Activated T-helper 17 cell treated with anti-CD3 and anti-CD28 coated beads, Interleukin-2, amount 50 U/mL, for 72 hours (primary cell): ENCODE data around the gene ABHD16A. TPM values are rescaled to one million over a fixed set of nuclear protein-coding genes. Genes with fewer than 3 reads are reported as not detected.

Experiments used
- ATAC-seq: fragments of 150-1000 bp; cut with Tn5 transposase; replicated peaks from 2 replicates; pipeline ENCODE4 v1.10.0; 2021; ENCODE audit warnings: mild to moderate bottlenecking, moderate library complexity
- H3K27ac Mint-ChIP-seq: one replicate; pipeline ENCODE4 v1.8.0; 2022; ENCODE audit warnings: mixed read lengths
- H3K27me3 Mint-ChIP-seq: one replicate; pipeline ENCODE4 v1.8.0; 2022; ENCODE audit warnings: mixed read lengths
- H3K36me3 Mint-ChIP-seq: one replicate; pipeline ENCODE4 v1.8.0; 2022; ENCODE audit warnings: low read depth, mild to moderate bottlenecking, mixed read lengths
- H3K4me1 Mint-ChIP-seq: one replicate; pipeline ENCODE4 v1.8.0; 2022; ENCODE audit warnings: mixed read lengths
- H3K4me3 Mint-ChIP-seq: one replicate; pipeline ENCODE4 v1.8.0; 2022; ENCODE audit warnings: mild to moderate bottlenecking, mixed read lengths
- H3K9me3 Mint-ChIP-seq: one replicate; pipeline ENCODE4 v1.8.0; 2022; ENCODE audit warnings: mixed read lengths
- total RNA-seq, 2 donors: library from RNA; stranded (reverse); gene quantifications; one replicate each; pipeline ENCODE4 v1.2.3, GENCODE V29; 2022

The ABHD16A gene
- total RNA-seq, 2 donors from 2014 or later: 31.4 to 31.7 TPM

GRCh38 chr6:31692353-31692752 lies 10.8 kb downstream of the ABHD16A start:
- no peak overlapping the region for H3K4me3 Mint-ChIP-seq
- H3K27ac Mint-ChIP-seq: no peak overlapping the region
- no peaks in the 10 kb centered on the region for H3K9me3 Mint-ChIP-seq
- H3K27me3 Mint-ChIP-seq: no peaks in the 10 kb centered on the region
- peaks cover 95% of the 10 kb centered on the region for H3K36me3 Mint-ChIP-seq
- ATAC-seq: no peak
- H3K4me1 Mint-ChIP-seq: peaks cover 3% of the 10 kb centered on the region

DNA sequence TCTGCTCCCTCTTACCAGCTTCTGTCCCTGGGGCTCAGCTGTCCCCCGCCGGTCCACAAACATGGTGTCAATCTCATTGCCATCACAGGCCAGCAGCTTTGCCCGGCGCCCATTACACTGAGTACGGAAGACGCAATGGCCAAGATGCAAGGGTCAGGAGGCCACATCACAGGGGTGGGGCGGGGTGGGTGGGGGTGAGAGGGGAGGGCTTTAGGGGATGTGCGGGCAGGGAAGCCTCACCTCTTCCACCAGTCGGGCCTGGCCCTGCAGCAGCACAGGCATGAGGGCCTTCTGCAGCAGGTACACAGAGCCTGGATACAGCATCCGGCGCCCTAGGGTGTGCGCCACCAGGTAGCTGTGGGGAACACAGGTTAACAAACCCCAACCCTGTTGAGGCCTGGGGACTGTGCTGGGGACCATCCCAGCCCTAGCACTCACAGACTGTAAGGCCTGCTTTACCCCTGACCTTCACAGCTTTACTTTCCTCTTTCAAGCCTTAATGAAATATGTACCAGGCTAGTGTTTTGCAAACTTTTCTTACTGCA lies 11.5 kb downstream of the ABHD16A start:
- no peak for ATAC-seq
- Mint-ChIP-seq H3K9me3 (no peaks in the 10 kb centered on the region), H3K4me3 (no peak overlapping the region), H3K27ac (no peak overlapping the region), H3K27me3 (no peaks in the 10 kb centered on the region), H3K36me3 (peaks cover 92% of the 10 kb centered on the region), H3K4me1 (no peaks in the 10 kb centered on the region)

- Mint-ChIP-seq H3K27me3 (no peaks in the 10 kb centered on the region), H3K4me1 (no peaks in the 10 kb centered on the region), H3K36me3 (peaks cover 91% of the 10 kb centered on the region), H3K27ac (peak overlapping the region; percentile 57), H3K4me3 (no peak overlapping the region), H3K9me3 (no peaks in the 10 kb centered on the region)
- no peak for ATAC-seq
Measured at GRCh38 chr6:31691078-31691463, 12.1 kb downstream of the ABHD16A start.

DNA sequence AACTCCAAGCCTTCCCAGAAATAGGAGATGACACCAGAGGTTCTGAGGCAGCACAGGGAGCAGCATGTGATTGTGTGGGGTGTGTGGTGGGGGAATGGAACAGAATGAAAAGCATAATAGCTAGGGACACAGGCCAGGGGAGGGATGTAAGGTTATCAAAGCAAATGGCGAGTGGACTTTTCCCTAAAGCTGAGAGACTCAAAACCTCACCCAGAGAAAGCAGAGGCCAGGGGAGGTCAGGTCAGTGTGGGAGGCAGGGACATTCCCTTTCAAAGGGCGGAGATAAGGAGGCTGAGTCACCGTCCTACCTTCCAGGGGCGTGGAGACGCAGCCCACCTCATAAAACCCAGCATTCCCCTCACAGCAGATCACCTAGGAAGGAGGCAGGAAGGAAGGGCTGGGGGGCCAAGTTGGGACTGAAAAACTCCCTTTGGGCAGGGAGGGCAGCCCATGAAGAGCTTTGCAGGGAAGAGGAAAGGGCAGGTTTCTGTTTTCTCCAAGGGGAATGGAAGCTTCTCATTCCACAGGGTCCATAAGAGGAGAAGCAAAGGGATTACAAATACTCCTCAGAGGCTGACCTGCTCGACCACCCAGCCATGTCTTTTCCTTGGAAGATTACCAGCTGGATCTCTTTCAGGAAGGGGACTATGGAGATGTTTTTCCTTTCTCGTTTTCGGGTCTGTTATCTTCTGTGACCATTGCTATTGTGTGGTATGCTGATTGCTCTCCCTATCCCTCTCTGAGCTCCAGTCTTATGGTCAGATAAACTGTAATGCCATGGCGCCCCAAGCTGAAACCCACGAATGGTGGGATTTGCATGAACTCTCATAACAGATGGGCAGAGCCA lies 12.7 kb downstream of the ABHD16A start:
- ATAC-seq: peak; percentile 47
- no peaks in the 10 kb centered on the region for H3K4me1 Mint-ChIP-seq
- peak overlapping the region; percentile 57 for H3K27ac Mint-ChIP-seq
- H3K27me3 Mint-ChIP-seq: no peaks in the 10 kb centered on the region
- no peaks in the 10 kb centered on the region for H3K9me3 Mint-ChIP-seq
- H3K4me3 Mint-ChIP-seq: no peak overlapping the region
- peaks cover 91% of the 10 kb centered on the region for H3K36me3 Mint-ChIP-seq

- no peak overlapping the region for H3K4me3 Mint-ChIP-seq
- no peaks in the 10 kb centered on the region for H3K27me3 Mint-ChIP-seq
- ATAC-seq: no peak
- peaks cover 89% of the 10 kb centered on the region for H3K36me3 Mint-ChIP-seq
- H3K9me3 Mint-ChIP-seq: no peaks in the 10 kb centered on the region
- H3K27ac Mint-ChIP-seq: peak overlapping the region; percentile 57
- H3K4me1 Mint-ChIP-seq: no peaks in the 10 kb centered on the region
Measured at GRCh38 chr6:31689249-31690110, 13.6 kb downstream of the ABHD16A start.

DNA sequence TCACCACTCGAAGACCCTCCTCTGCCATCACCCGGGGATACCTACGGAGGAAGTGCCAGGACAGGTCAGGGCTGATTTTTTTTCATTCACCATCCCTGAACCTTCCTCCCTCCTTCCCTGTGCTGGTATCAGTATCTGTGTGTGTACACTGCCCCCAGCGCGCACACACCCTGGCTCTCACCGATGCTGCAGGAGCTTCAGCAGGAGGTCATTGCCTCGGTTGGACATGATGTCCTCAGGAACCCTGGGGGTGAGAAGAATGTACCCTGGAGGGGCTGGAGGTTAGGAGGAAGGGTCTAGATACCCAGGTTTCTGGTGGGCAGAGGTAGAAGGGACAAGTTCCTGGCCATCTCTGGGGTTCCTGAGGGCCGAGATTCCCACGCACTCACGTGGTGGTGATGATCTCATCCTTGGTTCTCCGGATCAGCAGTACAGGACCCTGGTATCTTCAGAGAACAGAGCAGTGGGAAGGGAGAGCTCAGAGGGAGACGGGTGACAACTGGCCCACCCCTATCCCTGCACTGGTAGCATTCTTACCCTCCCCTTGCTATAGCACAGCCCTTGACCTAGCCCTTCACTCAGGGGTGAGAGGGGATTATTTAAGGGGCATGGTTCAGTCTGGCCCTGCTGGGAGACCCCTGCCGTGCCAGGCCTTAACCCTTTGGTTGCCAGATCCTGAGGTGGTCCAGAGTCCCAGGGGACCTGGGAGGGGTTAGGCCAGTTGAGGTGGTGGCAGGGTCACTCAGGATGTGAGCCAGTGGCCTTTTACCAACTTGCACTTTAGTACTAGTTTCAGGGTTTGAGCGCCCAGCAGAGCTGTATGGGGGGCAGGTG lies 15.0 kb downstream of the ABHD16A start:
- no peak overlapping the region for H3K4me3 Mint-ChIP-seq
- no peaks in the 10 kb centered on the region for H3K4me1 Mint-ChIP-seq
- H3K36me3 Mint-ChIP-seq: peaks cover 76% of the 10 kb centered on the region
- H3K27me3 Mint-ChIP-seq: no peaks in the 10 kb centered on the region
- no peak for ATAC-seq
- no peaks in the 10 kb centered on the region for H3K9me3 Mint-ChIP-seq
- H3K27ac Mint-ChIP-seq: peak overlapping the region; percentile 44

GRCh38 chr6:31687321-31687720 lies 15.8 kb downstream of the ABHD16A start:
- H3K27me3 Mint-ChIP-seq: no peaks in the 10 kb centered on the region
- peaks cover 68% of the 10 kb centered on the region for H3K36me3 Mint-ChIP-seq
- no peak overlapping the region for H3K4me3 Mint-ChIP-seq
- no peaks in the 10 kb centered on the region for H3K9me3 Mint-ChIP-seq
- no peak for ATAC-seq
- no peaks in the 10 kb centered on the region for H3K4me1 Mint-ChIP-seq
- peak overlapping the region; percentile 44 for H3K27ac Mint-ChIP-seq

- Mint-ChIP-seq H3K4me3 (no peak overlapping the region), H3K4me1 (no peaks in the 10 kb centered on the region), H3K27me3 (no peaks in the 10 kb centered on the region), H3K9me3 (no peaks in the 10 kb centered on the region), H3K36me3 (peaks cover 63% of the 10 kb centered on the region), H3K27ac (no peak overlapping the region)
- no peak for ATAC-seq
Measured at GRCh38 chr6:31686483-31686882, 16.6 kb downstream of the ABHD16A start.

GRCh38 chr6:31683591-31683990 lies 19.5 kb downstream of the ABHD16A start:
- Mint-ChIP-seq H3K36me3 (peaks cover 35% of the 10 kb centered on the region), H3K4me3 (no peak overlapping the region), H3K27me3 (no peaks in the 10 kb centered on the region), H3K4me1 (peaks cover 9% of the 10 kb centered on the region), H3K9me3 (no peaks in the 10 kb centered on the region), H3K27ac (no peak overlapping the region)
- ATAC-seq: no peak

GRCh38 chr6:31681135-31681671 lies 21.9 kb downstream of the ABHD16A start:
- Mint-ChIP-seq H3K27me3 (no peaks in the 10 kb centered on the region), H3K9me3 (no peaks in the 10 kb centered on the region), H3K4me3 (peak overlapping the region; percentile 88), H3K36me3 (peaks cover 15% of the 10 kb centered on the region), H3K4me1 (peaks cover 15% of the 10 kb centered on the region), H3K27ac (peak overlapping the region; percentile 87)
- ATAC-seq: peak; percentile 74

DNA sequence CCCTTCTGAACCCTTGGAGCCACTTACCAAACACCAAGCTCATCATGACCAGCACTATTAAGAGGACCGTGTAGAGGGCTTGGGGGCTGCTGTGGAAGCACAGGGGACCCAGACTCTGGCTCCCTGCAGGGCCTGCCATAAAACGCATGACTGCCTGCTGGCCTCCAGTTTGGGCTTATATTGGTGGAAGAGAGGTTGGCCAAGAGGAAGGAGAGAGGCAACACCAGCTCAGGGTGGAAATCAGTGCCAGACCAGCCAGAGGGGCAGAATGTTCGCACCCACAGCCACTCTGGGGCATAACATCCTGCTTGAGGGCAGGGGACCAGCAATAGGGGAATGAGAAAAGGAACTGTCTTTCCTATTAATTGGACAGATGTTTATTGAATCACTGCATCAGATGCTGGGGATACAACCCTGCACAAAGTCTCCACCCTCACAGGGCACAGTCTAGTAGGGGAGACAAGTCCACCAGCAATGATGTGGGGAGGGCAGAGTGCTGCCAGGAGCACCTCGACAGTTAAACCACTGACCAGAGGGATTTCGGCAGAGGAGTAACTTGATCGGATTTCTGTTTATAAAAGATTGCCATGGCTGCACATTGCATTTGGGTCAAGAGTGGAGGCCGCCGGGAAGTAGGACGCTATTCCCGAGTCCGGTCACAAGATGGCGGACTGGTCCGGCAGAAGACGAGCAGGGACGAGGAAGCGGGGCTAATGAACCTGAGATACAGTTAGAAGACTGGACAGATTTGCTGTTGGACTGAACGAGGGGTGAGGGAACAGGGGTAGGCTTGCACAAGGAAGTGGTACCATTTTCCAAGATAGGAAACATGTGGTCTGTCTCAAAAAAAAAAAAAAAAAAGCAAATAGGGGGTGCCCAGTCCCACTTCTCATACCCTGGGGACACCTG lies 22.6 kb downstream of the ABHD16A start, which contains the start of gene LY6G5C:
Gene LY6G5C, minus strand, starts transcription at position 842 of the 909 bp plus-strand sequence. Its CDS starts 694 bp downstream, at position 148.
- peak within 1 kb of the TSS; percentile 88 for H3K4me3 Mint-ChIP-seq
- peak within 1 kb of the TSS; percentile 87 for H3K27ac Mint-ChIP-seq
- H3K9me3 Mint-ChIP-seq: no peaks in the 10 kb centered on the region
- H3K27me3 Mint-ChIP-seq: no peaks in the 10 kb centered on the region
- peaks cover 15% of the 10 kb centered on the region for H3K4me1 Mint-ChIP-seq
- peaks cover 7% of the 10 kb centered on the region for H3K36me3 Mint-ChIP-seq
- ATAC-seq: peak; percentile 86

DNA sequence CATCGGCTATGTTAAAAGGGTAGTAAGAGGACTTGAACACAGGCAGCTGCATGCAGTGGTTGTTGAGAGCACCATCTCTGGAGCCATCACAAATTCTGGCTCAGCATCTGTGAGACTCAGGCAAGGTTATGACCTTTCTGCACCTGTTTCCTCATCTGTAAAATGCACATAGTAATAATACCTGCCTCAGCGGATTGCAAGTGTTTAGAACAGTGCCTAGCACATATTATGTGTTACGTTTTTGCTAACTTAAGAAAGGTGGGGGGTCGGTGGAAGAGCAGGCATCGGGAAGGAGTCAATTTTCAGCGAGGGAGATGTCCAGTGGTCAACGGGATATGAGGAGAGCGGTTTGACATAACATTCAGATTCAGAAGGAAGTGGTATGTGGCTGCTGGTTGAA lies 25.2 kb downstream of the ABHD16A start:
- Mint-ChIP-seq H3K9me3 (no peaks in the 10 kb centered on the region), H3K4me1 (peaks cover 15% of the 10 kb centered on the region), H3K27me3 (no peaks in the 10 kb centered on the region), H3K27ac (peak overlapping the region; percentile 16), H3K36me3 (peaks cover 17% of the 10 kb centered on the region), H3K4me3 (no peak overlapping the region)
- no peak for ATAC-seq

- H3K4me3 Mint-ChIP-seq: no peak overlapping the region
- peaks cover 28% of the 10 kb centered on the region for H3K36me3 Mint-ChIP-seq
- H3K9me3 Mint-ChIP-seq: no peaks in the 10 kb centered on the region
- ATAC-seq: no peak
- peaks cover 15% of the 10 kb centered on the region for H3K4me1 Mint-ChIP-seq
- peak overlapping the region; percentile 34 for H3K27ac Mint-ChIP-seq
- no peaks in the 10 kb centered on the region for H3K27me3 Mint-ChIP-seq
Measured at GRCh38 chr6:31676904-31677303, 26.2 kb downstream of the ABHD16A start.
